ENCODE results near the gene PTK6.

The PTK6 gene

GRCh38 chr20:63513207-63513606, 24.0 kb downstream of the PTK6 start:
- DNase-seq (ENCODE audit: low spot score) = no peak

DNA sequence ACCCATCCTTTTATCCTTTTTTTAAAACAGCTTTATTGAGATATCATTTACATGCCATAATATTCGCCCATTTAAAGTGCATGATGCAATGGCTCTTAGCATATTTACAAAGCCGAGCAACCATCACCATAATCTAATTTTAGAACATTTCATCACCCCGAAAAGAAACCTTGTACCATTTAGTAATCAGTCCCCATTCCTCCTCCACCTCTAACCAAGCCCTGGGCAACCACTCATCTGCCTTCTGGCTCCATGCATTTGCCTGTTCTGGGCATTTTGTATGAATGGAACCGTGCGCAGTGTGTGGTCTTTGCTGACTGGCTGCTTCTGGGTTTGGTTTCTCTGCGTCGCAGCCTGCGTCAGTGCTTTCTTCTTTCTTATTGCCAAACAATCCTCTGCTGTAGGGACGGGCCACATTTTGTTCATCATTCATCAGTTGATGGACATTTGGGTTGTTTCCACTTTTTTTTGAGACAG, 28.1 kb downstream of the PTK6 start:
- DNase-seq (ENCODE audit: low spot score) = no peak

DNA sequence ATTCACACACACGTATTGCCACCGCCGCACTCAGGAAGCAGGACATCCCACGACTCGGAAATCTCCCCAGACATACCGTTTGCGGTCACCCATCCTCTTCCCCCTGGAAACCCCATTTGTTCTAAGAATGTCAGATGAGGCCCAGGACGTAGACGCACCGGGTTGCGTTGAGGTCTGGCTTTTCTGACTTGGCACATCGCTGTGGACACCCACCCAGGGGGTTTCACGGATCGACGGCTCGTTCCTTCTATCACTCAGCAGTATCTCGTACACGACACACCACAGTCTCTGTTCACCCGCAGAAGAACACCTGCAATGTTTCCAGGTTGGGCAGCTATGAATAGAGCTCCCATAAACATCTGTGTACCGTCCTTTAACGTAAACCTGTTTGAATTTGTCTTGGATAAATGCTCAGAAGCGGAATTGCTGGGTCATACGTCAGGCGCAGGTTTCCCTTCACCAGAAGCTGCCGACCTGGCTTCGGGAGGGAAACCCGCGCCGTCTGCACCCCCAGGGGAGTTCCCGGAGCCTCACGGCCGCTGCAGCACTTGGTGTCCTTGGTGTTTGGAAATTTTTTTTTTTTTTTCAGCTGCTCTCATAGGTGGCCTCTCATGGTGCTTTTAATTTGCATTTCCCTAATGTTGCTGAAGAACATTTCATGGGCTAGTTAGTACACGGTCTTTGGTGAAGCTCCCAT, 29.0 kb downstream of the PTK6 start:
- no peak for DNase-seq (ENCODE audit: low spot score)

GRCh38 chr20:63507083-63507743, 30.0 kb downstream of the PTK6 start:
- no peak for DNase-seq (ENCODE audit: low spot score)

GRCh38 chr20:63505723-63506122, 31.5 kb downstream of the PTK6 start:
- no peak for DNase-seq (ENCODE audit: low spot score)

GRCh38 chr20:63505281-63505680, 31.9 kb downstream of the PTK6 start:
- no peak for DNase-seq (ENCODE audit: low spot score)

GRCh38 chr20:63504642-63505041, 32.5 kb downstream of the PTK6 start:
- no peak for DNase-seq (ENCODE audit: low spot score)

DNA sequence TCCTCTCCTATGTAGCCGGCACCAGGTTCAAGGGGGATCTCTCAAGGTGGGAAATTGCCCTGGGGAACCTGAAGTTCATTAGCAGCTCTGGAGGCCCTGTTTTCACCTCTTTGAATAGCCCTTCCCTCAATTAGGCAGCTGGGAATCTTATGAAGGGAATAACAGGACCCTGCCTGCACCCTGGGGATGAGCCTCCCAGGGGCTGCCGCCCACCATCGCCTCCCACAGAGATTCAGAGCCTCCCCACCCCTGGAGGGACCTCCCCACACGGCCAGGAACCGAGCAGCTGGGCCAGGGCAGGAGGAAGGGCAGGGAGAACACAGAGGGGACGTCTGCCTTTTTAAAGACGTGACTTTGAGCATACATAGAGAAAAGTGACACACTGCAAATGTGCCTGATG, 33.7 kb downstream of the PTK6 start:
- DNase-seq (ENCODE audit: low spot score) = no peak

GRCh38 chr20:63502671-63503172, 34.5 kb downstream of the PTK6 start:
- peak; percentile 93 for DNase-seq (ENCODE audit: low spot score)

DNA sequence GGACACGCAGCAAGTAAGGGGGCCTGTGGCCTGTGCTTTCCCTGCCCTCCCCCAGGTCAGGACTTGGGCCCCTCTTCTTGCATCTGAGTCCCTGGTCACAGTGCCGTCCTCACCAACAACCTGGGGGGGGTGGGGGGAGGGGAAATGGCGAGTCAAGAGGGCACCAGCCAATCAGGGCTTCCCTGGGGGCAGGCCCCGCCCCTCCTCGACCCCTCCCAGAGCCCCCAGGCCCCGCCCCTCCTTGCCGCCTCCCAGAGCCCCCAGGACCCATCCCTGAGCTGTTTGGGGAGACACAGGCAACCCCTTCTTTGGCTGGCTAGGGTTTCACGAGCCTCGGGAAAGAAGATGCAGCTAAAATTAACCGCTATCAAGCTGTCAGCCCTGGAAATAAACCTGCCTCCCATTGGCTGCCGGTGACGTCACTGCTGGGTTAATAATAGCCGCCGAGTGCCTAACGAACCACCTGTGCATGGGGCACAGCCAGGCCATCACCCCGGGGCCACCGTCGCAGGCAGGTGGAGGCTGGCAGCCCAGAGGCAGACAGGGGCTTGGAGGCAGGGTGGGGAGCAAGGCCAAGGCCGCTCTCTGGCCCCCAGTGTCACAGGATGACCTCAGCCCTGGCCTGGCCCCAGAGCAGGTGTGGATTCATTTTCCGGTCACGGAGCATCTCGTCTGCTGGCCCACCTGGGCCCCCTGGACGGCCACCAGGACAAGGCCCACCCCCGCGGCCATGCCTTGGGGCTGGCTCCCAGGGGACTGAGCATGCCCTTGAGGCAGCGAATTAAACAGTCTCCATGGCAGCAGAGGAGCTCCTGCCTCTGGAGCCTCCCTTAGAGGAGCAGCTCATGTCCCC, 35.1 kb downstream of the PTK6 start:
- DNase-seq (ENCODE audit: low spot score) = peak; percentile 82

DNA sequence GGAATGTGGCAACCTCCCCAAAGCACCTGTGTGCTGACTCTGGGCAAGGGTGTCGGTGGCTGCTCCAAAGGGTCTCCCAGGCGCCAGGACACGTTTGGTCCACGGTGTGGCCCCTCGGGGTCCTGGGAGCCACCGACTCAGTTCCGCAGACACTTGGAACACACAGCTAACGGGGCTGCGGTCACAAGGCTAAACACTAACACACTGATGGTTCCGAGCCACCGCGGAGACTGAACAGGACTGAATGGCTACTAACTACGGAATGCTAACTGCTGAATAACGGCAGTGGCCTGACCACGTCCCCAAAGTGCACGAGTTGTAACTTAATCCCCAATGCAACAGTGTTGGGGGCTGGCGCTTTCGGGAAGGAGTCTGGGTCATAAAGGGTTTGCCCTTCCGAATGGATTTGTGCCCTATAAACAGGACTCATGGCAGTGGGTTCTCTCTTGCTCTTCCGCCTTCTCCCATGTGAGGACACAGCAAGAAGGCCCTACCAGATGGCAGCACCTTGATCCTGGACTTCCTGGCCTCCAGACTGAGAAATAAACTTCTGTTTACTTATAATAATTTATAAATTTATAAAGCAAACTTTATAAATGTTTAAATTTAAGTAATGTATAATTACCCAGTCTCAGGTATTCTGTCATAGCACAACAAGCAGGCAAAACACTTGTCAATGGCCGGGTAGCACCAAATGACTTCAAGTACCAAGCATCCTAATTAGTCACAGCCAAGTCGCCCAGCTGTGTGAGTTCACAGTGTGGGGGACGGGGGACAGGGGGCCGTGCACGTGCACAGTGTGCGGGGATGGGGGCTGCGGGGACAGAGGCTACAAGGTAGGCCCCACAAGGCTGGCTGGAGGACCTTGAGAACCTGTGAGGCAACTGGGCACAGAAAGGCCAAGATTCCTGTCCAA, 36.0 kb downstream of the PTK6 start:
- DNase-seq (ENCODE audit: low spot score) = no peak

DNA sequence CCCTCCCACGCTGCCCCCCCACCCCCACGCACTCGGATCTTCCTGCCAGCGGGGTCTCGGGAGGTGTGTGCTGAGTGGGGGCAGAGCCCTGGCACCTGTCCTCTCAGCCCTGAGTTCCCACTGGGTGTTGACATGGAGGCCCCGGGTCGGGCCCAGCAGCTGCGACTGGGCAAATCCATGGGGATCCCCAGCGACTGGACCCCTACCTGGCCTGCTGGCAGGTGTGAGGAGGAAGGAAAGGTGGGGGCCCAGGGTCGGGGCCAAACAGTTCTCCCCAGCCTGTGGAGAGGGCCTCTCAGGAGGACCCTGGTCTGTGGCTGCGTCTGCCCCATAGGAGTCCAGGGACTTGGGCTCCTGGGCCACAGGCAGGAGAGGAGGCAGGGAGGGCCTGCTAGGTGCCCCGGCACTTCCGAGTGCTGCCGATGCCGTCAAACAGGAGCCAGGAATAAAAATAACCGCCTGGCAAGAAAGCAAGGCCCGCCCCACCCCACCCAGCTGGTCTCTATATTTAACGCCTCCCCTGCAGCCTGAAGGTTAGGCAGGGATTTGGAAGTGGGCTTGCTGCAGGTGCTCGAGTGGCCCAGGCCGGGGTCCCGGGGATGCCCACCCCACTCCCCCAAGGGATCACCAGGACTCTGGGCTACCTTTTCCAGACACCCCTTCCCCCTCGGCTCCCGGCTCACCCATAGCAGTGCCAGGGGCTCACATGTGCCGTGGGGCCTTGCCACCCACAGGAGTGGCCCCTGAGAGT, 36.9 kb downstream of the PTK6 start:
- no peak for DNase-seq (ENCODE audit: low spot score)

DNA sequence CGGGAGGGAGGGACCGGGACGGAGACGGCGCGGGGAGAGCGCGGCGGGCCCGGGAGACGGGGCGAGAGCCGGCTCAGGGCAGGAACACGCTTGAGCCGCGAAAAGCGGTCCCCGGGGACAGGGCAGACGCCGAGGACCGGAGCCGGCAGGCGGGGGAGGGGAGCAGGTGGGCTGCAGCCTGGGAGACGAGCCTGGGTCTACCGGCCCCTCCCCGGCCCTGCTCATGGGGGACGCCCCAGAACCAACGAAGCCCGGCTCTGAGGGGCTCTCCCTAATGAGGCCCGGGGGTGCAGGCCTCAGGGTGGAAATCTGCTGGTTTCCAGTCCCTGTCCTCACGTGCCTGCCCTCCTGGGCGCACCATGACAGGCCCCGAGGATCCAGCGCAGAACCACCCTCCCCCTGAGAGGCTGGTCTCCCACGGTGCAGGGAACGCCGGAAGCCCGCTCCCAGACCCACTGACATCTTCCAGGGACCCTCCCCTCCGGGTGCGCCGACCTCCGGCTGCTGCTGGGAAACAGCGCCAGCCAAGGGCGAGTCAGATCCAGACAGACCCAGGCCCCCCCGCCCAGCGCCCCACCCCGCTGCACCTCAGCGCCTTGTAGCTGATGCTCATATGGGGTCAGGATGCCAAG, 37.7 kb downstream of the PTK6 start:
- peak; percentile 90 for DNase-seq (ENCODE audit: low spot score)

GRCh38 chr20:63498960-63499337, 38.2 kb downstream of the PTK6 start, which contains the start of gene EEF1A2:
Gene EEF1A2 (minus strand): TSS chr20:63499083. CDS start chr20:63497763, 1,320 bp downstream.
- peak; percentile 76 for DNase-seq (ENCODE audit: low spot score)

DNA sequence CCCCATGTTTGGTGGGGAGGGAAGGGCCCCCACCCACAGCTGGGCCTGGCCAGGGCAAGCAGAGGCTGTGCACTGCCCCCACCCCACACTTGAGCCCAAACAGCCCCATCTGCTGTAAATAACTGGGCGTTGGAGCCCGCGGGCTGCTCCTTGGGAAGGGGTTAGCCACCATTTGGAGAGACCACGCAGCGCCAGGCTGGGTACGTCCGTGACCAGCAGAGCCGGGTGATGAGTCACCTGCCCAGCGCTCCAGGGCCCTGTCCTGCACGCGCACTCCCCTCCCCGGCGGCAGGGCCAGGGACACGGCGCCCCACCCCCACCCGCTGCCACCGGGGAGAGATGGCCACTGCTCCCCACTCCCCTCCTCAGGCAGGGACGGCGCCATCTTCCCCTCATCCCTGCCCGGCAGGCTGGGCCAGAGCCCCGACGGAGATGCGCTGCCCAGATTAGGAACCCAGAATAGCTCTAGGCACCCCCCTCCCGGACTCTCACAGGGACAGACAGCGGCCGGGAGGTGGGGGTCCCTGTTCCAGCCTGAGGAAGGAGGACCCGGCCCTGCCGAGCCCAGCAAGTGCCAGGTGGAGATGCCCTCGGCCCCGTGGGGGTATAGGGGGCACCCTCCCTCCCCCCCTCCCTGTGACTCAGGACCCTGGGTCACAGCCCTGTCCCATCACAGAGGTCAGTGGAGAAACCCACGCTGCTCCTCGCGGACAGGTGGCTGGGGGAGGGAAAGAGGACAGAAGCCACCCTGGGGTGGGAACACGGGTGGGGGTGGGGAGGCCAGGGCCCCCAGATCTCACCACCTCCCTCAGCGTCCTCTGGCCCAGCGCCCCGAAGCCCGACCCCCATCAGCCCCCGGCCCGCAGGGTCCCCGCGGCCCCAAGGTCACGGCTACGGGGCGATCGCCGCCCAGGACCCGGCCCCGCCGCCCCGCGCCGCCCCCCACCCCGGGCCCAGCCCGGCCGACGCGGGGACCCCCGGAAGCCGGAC, 38.9 kb downstream of the PTK6 start:
- DNase-seq (ENCODE audit: low spot score) = no peak

GRCh38 chr20:63497138-63497945, 39.8 kb downstream of the PTK6 start:
- DNase-seq (ENCODE audit: low spot score) = no peak

GRCh38 chr20:63496596-63497120, 40.5 kb downstream of the PTK6 start:
- no peak for DNase-seq (ENCODE audit: low spot score)
